Measurements from ENCODE around the gene OPN1SW. TPM values are rescaled to one million over a fixed set of nuclear protein-coding genes. Genes with fewer than 3 reads are reported as not detected.

The OPN1SW gene
- total and polyA plus RNA-seq, 9 of the 15 experiments (the other 6 are each of a cell fraction or from before 2014, with no cell fraction given): 0.84 to 1.0 TPM; not detected in 7

DNA sequence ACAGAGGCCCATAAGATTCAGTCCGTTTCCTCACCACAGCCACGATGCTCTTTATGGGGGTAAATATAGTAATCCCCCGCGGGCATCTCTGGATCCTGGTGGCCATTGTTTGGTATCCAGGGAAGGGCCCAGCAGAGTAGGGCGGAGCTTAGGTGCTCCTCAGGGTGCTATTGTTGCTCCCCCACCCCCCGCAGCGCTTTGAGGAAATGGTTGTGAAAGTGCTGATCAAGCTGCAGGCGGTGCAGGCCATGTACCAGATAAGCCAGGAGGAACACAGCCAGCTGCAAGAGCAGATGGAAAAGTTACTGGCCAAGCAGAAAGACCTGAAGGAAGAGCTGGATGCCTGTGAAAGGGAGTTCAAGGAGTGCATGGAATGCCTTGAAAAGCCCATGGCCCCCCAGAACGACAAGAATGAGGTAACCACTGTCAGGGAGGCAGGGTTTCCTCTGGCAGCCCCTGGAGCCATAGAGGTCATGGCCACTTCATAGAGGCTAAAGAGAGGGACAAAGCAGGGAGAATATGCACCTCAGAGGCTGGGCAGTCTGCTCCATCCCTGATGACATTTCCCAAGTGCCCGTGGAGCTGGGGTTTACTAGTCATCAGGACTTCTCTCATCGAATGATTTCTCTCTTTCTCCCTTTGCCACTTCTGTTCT is 37.0 kb upstream of the OPN1SW start (continued):
- TF ChIP-seq C11orf30 (IDR thresholded peaks at IDR 0.05; ENCODE audit: low read depth) (peak; percentile 92), ELF2 (CRISPR knock-in tag; IDR thresholded peaks at IDR 0.05) (peak; percentile 50; the same call in 1 of the 2 replicates), ZBTB17 (CRISPR knock-in tag; IDR thresholded peaks at IDR 0.05) (peak; percentile 47; the same call in 1 of the 2 replicates), MTA2 (IDR thresholded peaks at IDR 0.05; ENCODE audit: low read depth) (peak; percentile 59; the same call in 1 of the 2 replicates), SMARCC2 (IDR thresholded peaks at IDR 0.05; ENCODE audit: low read depth) (peak; percentile 20; the same call in 1 of the 2 replicates), RB1 (IDR thresholded peaks at IDR 0.05; ENCODE audit: low read depth) (peak; percentile 67), HOXB6 (CRISPR knock-in tag; IDR thresholded peaks at IDR 0.05; ENCODE audit: borderline replicate concordance) (peak; percentile 62; the same call in 1 of the 2 replicates), CCNT2 (IDR thresholded peaks at IDR 0.05; ENCODE audit: borderline replicate concordance, extremely low read depth, insufficient read length, low read depth, low read length) (peak; percentile 20), HNRNPUL1 (IDR thresholded peaks at IDR 0.05; ENCODE audit: low read length) (no peak), WHSC1 (IDR thresholded peaks at IDR 0.05; ENCODE audit: low read length) (no peak), SMAD3 (CRISPR knock-in tag; conservative IDR thresholded peaks at IDR 0.05) (no peak), SMARCA4 (IDR thresholded peaks at IDR 0.05) (peak; percentile 88), CBX1 (IDR thresholded peaks at IDR 0.05; ENCODE audit: low read depth) (no peak), HDAC3 (IDR thresholded peaks at IDR 0.05; ENCODE audit: borderline replicate concordance, partially characterized antibody) (no peak), ZNF146 (CRISPR knock-in tag; IDR thresholded peaks at IDR 0.05; ENCODE audit: unreplicated experiment) (no peak), FOXA1 (IDR thresholded peaks at IDR 0.05; ENCODE audit: borderline replicate concordance) (no peak), TRIM24 (IDR thresholded peaks at IDR 0.05) (peak; percentile 92 to 94), PHB2 (IDR thresholded peaks at IDR 0.05; ENCODE audit: low read depth) (no peak), CBX5 (IDR thresholded peaks at IDR 0.05; ENCODE audit: borderline replicate concordance, low read depth) (peak; percentile 41; the same call in 1 of the 2 replicates), DMBX1 (CRISPR knock-in tag; IDR thresholded peaks at IDR 0.05; ENCODE audit: borderline replicate concordance) (0 out of 2 replicates have a peak, but pooled peaks have one; percentile 31), SMAD4 (CRISPR knock-in tag; conservative IDR thresholded peaks at IDR 0.05) (0 out of 2 replicates have a peak, but pooled peaks have one; percentile 55), GTF2A2 (tag; IDR thresholded peaks at IDR 0.05) (no peak), NFE2 (IDR thresholded peaks at IDR 0.05; ENCODE audit: low read depth) (peak; percentile 74), ZNF324 (CRISPR knock-in tag; IDR thresholded peaks at IDR 0.05) (no peak), SUPT5H (IDR thresholded peaks at IDR 0.05) (0 out of 2 replicates have a peak, but pooled peaks have one; percentile 22), DPF2 (IDR thresholded peaks at IDR 0.05) (peak; percentile 91), ESRRA (IDR thresholded peaks at IDR 0.05; ENCODE audit: borderline replicate concordance, low read depth) (0 out of 2 replicates have a peak, but pooled peaks have one; percentile 37), PURB (CRISPR knock-in tag; IDR thresholded peaks at IDR 0.05; ENCODE audit: low read depth) (no peak), NR1H2 (CRISPR knock-in tag; IDR thresholded peaks at IDR 0.05) (no peak)
- TF ChIP-seq, protein P1, sequence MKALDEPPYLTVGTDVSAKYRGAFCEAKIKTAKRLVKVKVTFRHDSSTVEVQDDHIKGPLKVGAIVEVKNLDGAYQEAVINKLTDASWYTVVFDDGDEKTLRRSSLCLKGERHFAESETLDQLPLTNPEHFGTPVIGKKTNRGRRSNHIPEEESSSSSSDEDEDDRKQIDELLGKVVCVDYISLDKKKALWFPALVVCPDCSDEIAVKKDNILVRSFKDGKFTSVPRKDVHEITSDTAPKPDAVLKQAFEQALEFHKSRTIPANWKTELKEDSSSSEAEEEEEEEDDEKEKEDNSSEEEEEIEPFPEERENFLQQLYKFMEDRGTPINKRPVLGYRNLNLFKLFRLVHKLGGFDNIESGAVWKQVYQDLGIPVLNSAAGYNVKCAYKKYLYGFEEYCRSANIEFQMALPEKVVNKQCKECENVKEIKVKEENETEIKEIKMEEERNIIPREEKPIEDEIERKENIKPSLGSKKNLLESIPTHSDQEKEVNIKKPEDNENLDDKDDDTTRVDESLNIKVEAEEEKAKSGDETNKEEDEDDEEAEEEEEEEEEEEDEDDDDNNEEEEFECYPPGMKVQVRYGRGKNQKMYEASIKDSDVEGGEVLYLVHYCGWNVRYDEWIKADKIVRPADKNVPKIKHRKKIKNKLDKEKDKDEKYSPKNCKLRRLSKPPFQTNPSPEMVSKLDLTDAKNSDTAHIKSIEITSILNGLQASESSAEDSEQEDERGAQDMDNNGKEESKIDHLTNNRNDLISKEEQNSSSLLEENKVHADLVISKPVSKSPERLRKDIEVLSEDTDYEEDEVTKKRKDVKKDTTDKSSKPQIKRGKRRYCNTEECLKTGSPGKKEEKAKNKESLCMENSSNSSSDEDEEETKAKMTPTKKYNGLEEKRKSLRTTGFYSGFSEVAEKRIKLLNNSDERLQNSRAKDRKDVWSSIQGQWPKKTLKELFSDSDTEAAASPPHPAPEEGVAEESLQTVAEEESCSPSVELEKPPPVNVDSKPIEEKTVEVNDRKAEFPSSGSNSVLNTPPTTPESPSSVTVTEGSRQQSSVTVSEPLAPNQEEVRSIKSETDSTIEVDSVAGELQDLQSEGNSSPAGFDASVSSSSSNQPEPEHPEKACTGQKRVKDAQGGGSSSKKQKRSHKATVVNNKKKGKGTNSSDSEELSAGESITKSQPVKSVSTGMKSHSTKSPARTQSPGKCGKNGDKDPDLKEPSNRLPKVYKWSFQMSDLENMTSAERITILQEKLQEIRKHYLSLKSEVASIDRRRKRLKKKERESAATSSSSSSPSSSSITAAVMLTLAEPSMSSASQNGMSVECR (CRISPR knock-in tag; IDR thresholded peaks at IDR 0.05): no peak

All from K562 (cell line).